Thymus (tissue), 11 donors: Measurements from ENCODE around the gene CSNK1G2. TPM values are rescaled to one million over a fixed set of nuclear protein-coding genes. Genes with fewer than 3 reads are reported as not detected.

Source experiments
- DNase-seq, 9 donors: peaks; one replicate each; pipeline ENCODE4 v3.0.0-alpha.2; 2013; ENCODE audit warnings: low spot score in 9 of 9, low read depth in 6 of 9, missing footprints in 1 of 9
- H3K27ac ChIP-seq, 2 donors: one replicate each; pipeline ENCODE4 v1.5.1; 2013; ENCODE audit warnings: control low read depth in 1 of 2, low read depth in 1 of 2, low read length in 1 of 2, mild to moderate bottlenecking in 1 of 2, moderate library complexity in 1 of 2
- H3K27me3 ChIP-seq, 2 donors: one replicate each; pipeline ENCODE4 v1.5.1; 2013; ENCODE audit warnings: low read length in 1 of 2; ENCODE audit not compliant: control insufficient read depth in 2 of 2, insufficient read depth in 1 of 2
- H3K36me3 ChIP-seq, 2 donors: one replicate each; pipeline ENCODE4 v1.5.1; 2013; ENCODE audit warnings: low read length in 1 of 2, mild to moderate bottlenecking in 1 of 2, moderate library complexity in 1 of 2; ENCODE audit not compliant: control insufficient read depth in 2 of 2, insufficient read depth in 2 of 2
- H3K4me1 ChIP-seq, 2 donors: one replicate each; pipeline ENCODE4 v1.5.1; 2013; ENCODE audit warnings: low read length in 2 of 2; ENCODE audit not compliant: control insufficient read depth in 2 of 2, insufficient read depth in 2 of 2
- H3K4me3 ChIP-seq, 2 donors: one replicate each; pipeline ENCODE4 v1.5.1; 2013; ENCODE audit warnings: low read length in 2 of 2, control low read depth in 1 of 2, mild to moderate bottlenecking in 1 of 2
- H3K9me3 ChIP-seq, 2 donors: one replicate each; pipeline ENCODE4 v1.5.1; 2013; ENCODE audit warnings: low read length in 1 of 2, mild to moderate bottlenecking in 1 of 2; ENCODE audit not compliant: control insufficient read depth in 2 of 2, insufficient read depth in 1 of 2
- WGBS: extraction: QIAGEN DNeasy Blood & Tissue Kit; methylation state at CpG from one replicate; pipeline ENCODE4 v1.1.7; 2013; 5-methylcytosine and 5-hydroxymethylcytosine counted together
- polyA plus RNA-seq: library from polyadenylated mRNA; stranded (reverse); fragments of 200-250 nt; gene quantifications from one replicate; pipeline ENCODE4 v1.2.3, GENCODE V29; 2013
- total RNA-seq: library from RNA; stranded (reverse); fragments of 120-200 nt; gene quantifications from one replicate; pipeline ENCODE4 v1.2.4, GENCODE V29; 2013
- donor health status: healthy.

The CSNK1G2 gene
- total and polyA plus RNA-seq, 2 donors, result 52.0 to 80.9 TPM

- H3K9me3 ChIP-seq, result peaks cover 1 to 11% of the 10 kb centered on the region in 2 donors
- H3K27ac ChIP-seq, result no peak overlapping the region
- no peak overlapping the region for H3K4me3 ChIP-seq
- no peak for DNase-seq
- peaks cover 8 to 20% of the 10 kb centered on the region in 2 donors for H3K4me1 ChIP-seq
- H3K36me3 ChIP-seq, result peaks cover 20 to 44% of the 10 kb centered on the region in 2 donors
- WGBS, result 98% methylated on average over 77 of the region's 77 CpGs
- H3K27me3 ChIP-seq, result no peaks in the 10 kb centered on the region
Observed at GRCh38 chr19:1912760-1913505, 28.0 kb upstream of the CSNK1G2 start.

GRCh38 chr19:1913781-1914577 is 27.0 kb upstream of the CSNK1G2 start:
- Histone ChIP-seq H3K27ac (no peak overlapping the region), H3K4me3 (no peak overlapping the region), H3K36me3 (peaks cover 26 to 53% of the 10 kb centered on the region in 2 donors), H3K27me3 (no peaks in the 10 kb centered on the region), H3K4me1 (peaks cover 7 to 12% of the 10 kb centered on the region in 2 donors), H3K9me3 (peaks cover 1 to 11% of the 10 kb centered on the region in 2 donors)
- no peak for DNase-seq
- WGBS, result 91% methylated on average over 23 of the region's 23 CpGs

GRCh38 chr19:1914826-1915341 is 26.1 kb upstream of the CSNK1G2 start:
- H3K27ac ChIP-seq, result no peak overlapping the region
- no peaks in the 10 kb centered on the region for H3K27me3 ChIP-seq
- H3K9me3 ChIP-seq, result peaks cover 1 to 4% of the 10 kb centered on the region in 2 donors
- no peak overlapping the region for H3K4me3 ChIP-seq
- WGBS, result 97% methylated on average over 23 of the region's 23 CpGs
- DNase-seq, result no peak
- H3K36me3 ChIP-seq, result peaks cover 29 to 57% of the 10 kb centered on the region in 2 donors
- peaks cover 0 to 5% of the 10 kb centered on the region in 2 donors for H3K4me1 ChIP-seq

GRCh38 chr19:1917146-1917545 is 23.8 kb upstream of the CSNK1G2 start:
- H3K4me1 ChIP-seq, result peaks cover 4 to 24% of the 10 kb centered on the region in 2 donors
- 77% methylated on average over 17 of the region's 17 CpGs for WGBS
- no peak overlapping the region for H3K27ac ChIP-seq
- no peak for DNase-seq
- H3K27me3 ChIP-seq, result no peaks in the 10 kb centered on the region
- peaks cover 43 to 74% of the 10 kb centered on the region in 2 donors for H3K36me3 ChIP-seq
- H3K4me3 ChIP-seq, result no peak overlapping the region
- no peaks in the 10 kb centered on the region for H3K9me3 ChIP-seq

GRCh38 chr19:1917926-1918325 is 23.0 kb upstream of the CSNK1G2 start:
- 98% methylated on average over 25 of the region's 25 CpGs for WGBS
- H3K27ac ChIP-seq, result no peak overlapping the region
- no peaks in the 10 kb centered on the region for H3K27me3 ChIP-seq
- DNase-seq, result no peak
- peaks cover 45 to 72% of the 10 kb centered on the region in 2 donors for H3K36me3 ChIP-seq
- H3K4me3 ChIP-seq, result no peak overlapping the region
- H3K9me3 ChIP-seq, result no peaks in the 10 kb centered on the region
- peaks cover 4 to 30% of the 10 kb centered on the region in 2 donors for H3K4me1 ChIP-seq

- 96% methylated on average over 28 of the region's 28 CpGs for WGBS
- Histone ChIP-seq H3K27ac (no peak overlapping the region), H3K36me3 (peaks cover 41 to 70% of the 10 kb centered on the region in 2 donors), H3K4me1 (peaks cover 4 to 37% of the 10 kb centered on the region in 2 donors), H3K4me3 (no peak overlapping the region), H3K9me3 (no peaks in the 10 kb centered on the region), H3K27me3 (no peaks in the 10 kb centered on the region)
- DNase-seq, result no peak
Observed at GRCh38 chr19:1918975-1919374, 22.0 kb upstream of the CSNK1G2 start.

- H3K4me3 ChIP-seq, result no peak overlapping the region
- no peak for DNase-seq
- peaks cover 4 to 37% of the 10 kb centered on the region in 2 donors for H3K4me1 ChIP-seq
- no peaks in the 10 kb centered on the region for H3K27me3 ChIP-seq
- no peak overlapping the region for H3K27ac ChIP-seq
- 93% methylated on average over 19 of the region's 19 CpGs for WGBS
- H3K36me3 ChIP-seq, result peaks cover 48 to 68% of the 10 kb centered on the region in 2 donors
- no peaks in the 10 kb centered on the region for H3K9me3 ChIP-seq
Observed at GRCh38 chr19:1920644-1921043, 20.3 kb upstream of the CSNK1G2 start.

GRCh38 chr19:1921326-1921725 is 19.6 kb upstream of the CSNK1G2 start:
- WGBS, result 97% methylated on average over 19 of the region's 19 CpGs

GRCh38 chr19:1921825-1922224 is 19.1 kb upstream of the CSNK1G2 start:
- Histone ChIP-seq H3K9me3 (no peaks in the 10 kb centered on the region), H3K27ac (no peak overlapping the region), H3K27me3 (no peaks in the 10 kb centered on the region), H3K36me3 (peaks cover 48 to 69% of the 10 kb centered on the region in 2 donors), H3K4me1 (peaks cover 4 to 37% of the 10 kb centered on the region in 2 donors), H3K4me3 (no peak overlapping the region)
- DNase-seq, result no peak
- WGBS, result 80% methylated on average over 15 of the region's 15 CpGs

More at GRCh38 chr19:1921326-1921725, 19.6 kb upstream of the CSNK1G2 start:
- Histone ChIP-seq H3K4me1 (peaks cover 4 to 37% of the 10 kb centered on the region in 2 donors), H3K4me3 (no peak overlapping the region), H3K9me3 (no peaks in the 10 kb centered on the region), H3K27ac (no peak overlapping the region), H3K27me3 (no peaks in the 10 kb centered on the region), H3K36me3 (peaks cover 48 to 69% of the 10 kb centered on the region in 2 donors)
- DNase-seq, result no peak
